HepG2 (cell line): ENCODE data around the gene PFKP. TPM values are rescaled to one million over a fixed set of nuclear protein-coding genes. Genes with fewer than 3 reads are reported as not detected.
A peak's percentile ranks its signal among the peaks of the same experiment; 100 is the strongest.

Source experiments
- E2F5 ChIP-seq: sonication (generic); formaldehyde crosslinking; conservative IDR thresholded peaks from 2 replicates; pipeline ENCODE4 v1.4.0; 2020; ENCODE audit warnings: missing genetic modification reagents
- ERF ChIP-seq: IDR thresholded peaks from 2 replicates; pipeline ENCODE4 v1.6.1; 2018; ENCODE audit warnings: missing biosample characterization, missing genetic modification reagents
- FOXM1 ChIP-seq: sonication (generic); formaldehyde crosslinking; IDR thresholded peaks from 2 replicates; pipeline ENCODE4 v1.5.0; 2020; ENCODE audit warnings: missing genetic modification reagents
- GTF2F1 ChIP-seq: fragments of 150-350 bp; IDR thresholded peaks from 2 replicates; pipeline ENCODE4 v1.6.1; 2014; ENCODE audit warnings: low read length
- HNRNPH1 ChIP-seq: fragments of 200-400 bp; formaldehyde crosslinking; optimal IDR thresholded peaks from 2 replicates; pipeline ENCODE3; 2017; ENCODE audit warnings: mild to moderate bottlenecking, low read depth, low read length
- HOMEZ ChIP-seq: IDR thresholded peaks from 2 replicates; pipeline ENCODE4 v1.6.1; 2016; ENCODE audit warnings: low read depth
- KLF11 ChIP-seq: IDR thresholded peaks from 2 replicates; pipeline ENCODE4 v1.6.1; 2016; ENCODE audit warnings: missing compliant biosample characterization
- MBD4 ChIP-seq: IDR thresholded peaks from 2 replicates; pipeline ENCODE4 v1.6.1; 2012; ENCODE audit warnings: low read length, inconsistent platforms, borderline replicate concordance
- ONECUT2 ChIP-seq: sonication (generic); formaldehyde crosslinking; IDR thresholded peaks from 2 replicates; pipeline ENCODE4 v1.4.0; 2020; ENCODE audit warnings: missing genetic modification reagents
- PTBP1 ChIP-seq: fragments of 200-400 bp; formaldehyde crosslinking; IDR thresholded peaks from 2 replicates; pipeline ENCODE4 v1.6.1; 2018; ENCODE audit warnings: low read length, low read depth; ENCODE audit not compliant: poor library complexity, severe bottlenecking
- TIGD3 ChIP-seq: sonication (generic); formaldehyde crosslinking; IDR thresholded peaks from 2 replicates; pipeline ENCODE4 v1.5.1; 2020; ENCODE audit warnings: mild to moderate bottlenecking, missing genetic modification reagents, borderline replicate concordance
- ZBED4 ChIP-seq: sonication (generic); formaldehyde crosslinking; IDR thresholded peaks from 2 replicates; pipeline ENCODE4 v1.4.0; 2020; ENCODE audit warnings: missing genetic modification reagents, borderline replicate concordance
- ZFP62 ChIP-seq: sonication (generic); formaldehyde crosslinking; IDR thresholded peaks from 2 replicates; pipeline ENCODE4 v1.4.0; 2020; ENCODE audit warnings: missing genetic modification reagents
- ZFYVE20 ChIP-seq: sonication (generic); formaldehyde crosslinking; IDR thresholded peaks from 2 replicates; pipeline ENCODE4 v1.8.0; 2023; ENCODE audit warnings: low read depth, mild to moderate bottlenecking, moderate library complexity, missing genetic modification reagents, borderline replicate concordance
- ZNF256 ChIP-seq: sonication (generic); formaldehyde crosslinking; conservative IDR thresholded peaks from 2 replicates; pipeline ENCODE4 v1.4.0; 2020; ENCODE audit warnings: missing genetic modification reagents
- ZNF281 ChIP-seq: sonication (generic); formaldehyde crosslinking; IDR thresholded peaks from 2 replicates; pipeline ENCODE4 v1.4.0; 2020; ENCODE audit warnings: missing genetic modification reagents, borderline replicate concordance
- ZNF44 ChIP-seq: sonication (generic); formaldehyde crosslinking; IDR thresholded peaks from 2 replicates; pipeline ENCODE4 v1.5.1; 2020; ENCODE audit warnings: mild to moderate bottlenecking, missing genetic modification reagents
- ZNF501 ChIP-seq: sonication (generic); formaldehyde crosslinking; IDR thresholded peaks from 2 replicates; pipeline ENCODE4 v1.5.1; 2020; ENCODE audit warnings: mild to moderate bottlenecking, moderate library complexity, missing genetic modification reagents
- ZNF510 ChIP-seq: sonication (generic); formaldehyde crosslinking; IDR thresholded peaks from 2 replicates; pipeline ENCODE4 v1.4.0; 2020; ENCODE audit warnings: low read depth, mild to moderate bottlenecking, missing genetic modification reagents
- ZNF782 ChIP-seq: sonication (generic); formaldehyde crosslinking; IDR thresholded peaks from 2 replicates; pipeline ENCODE4 v1.4.0; 2020; ENCODE audit warnings: missing genetic modification reagents, mild to moderate bottlenecking, borderline replicate concordance
- polyA plus RNA-seq, 8 experiments: library from polyadenylated mRNA; depleted of rRNA in 3 of 8; stranded (reverse) in 7 of 8; unstranded in 1 of 8; fragments of >200 nt; fragmentation: Illumina TruSeq in 4 of 8; extraction: Trizol in 4 of 8; gene quantifications; 2 replicates each; pipeline versions ENCODE4 v1.2.1 to v1.2.3, GENCODE V29; 2011 to 2016; ENCODE audit warnings: low read depth in 4 of 8, missing spikeins in 1 of 8, mixed read lengths in 1 of 8; ENCODE audit not compliant: insufficient read depth in 1 of 8
- total RNA-seq, 5 experiments: library from RNA; depleted of rRNA; stranded (reverse); fragments of >200 nt; fragmentation: Illumina TruSeq; extraction: Trizol; gene quantifications; 2 replicates each; pipeline ENCODE4 v1.2.3, GENCODE V29; 2016; ENCODE audit warnings: low read depth in 1 of 5

PFKP gene
- total and polyA plus RNA-seq, 2 of the 13 experiments (the other 11 are each of a cell fraction or from before 2014, with no cell fraction given): 0.80 to 2.4 TPM

- TF ChIP-seq ERF (CRISPR knock-in tag): peak; percentile 72; the same call in 1 of the 2 replicates
- TF ChIP-seq ZNF281: no peak
- TF ChIP-seq KLF11: no peak
- TF ChIP-seq GTF2F1: no peak
- no peak for TF ChIP-seq ZFYVE20 (CRISPR knock-in tag)
- TF ChIP-seq ZNF510 (CRISPR knock-in tag): no peak
- no peak for TF ChIP-seq PTBP1
- TF ChIP-seq HNRNPH1: no peak
- no peak for TF ChIP-seq ZNF44 (CRISPR knock-in tag)
- TF ChIP-seq HOMEZ (CRISPR knock-in tag): peak; percentile 52; the same call in 1 of the 2 replicates
- no peak for TF ChIP-seq MBD4
- TF ChIP-seq ZNF501 (CRISPR knock-in tag): peak; percentile 73
- peak; percentile 81 for TF ChIP-seq ZNF782 (CRISPR knock-in tag)
- no peak for TF ChIP-seq ZBED4 (CRISPR knock-in tag)
- no peak for TF ChIP-seq ZNF256 (CRISPR knock-in tag)
- TF ChIP-seq ZFP62: no peak
- no peak for TF ChIP-seq E2F5 (CRISPR knock-in tag)
- no peak for TF ChIP-seq FOXM1
- no peak for TF ChIP-seq TIGD3
- no peak for TF ChIP-seq ONECUT2 (CRISPR knock-in tag)
These were observed 105.3 kb downstream of the PFKP start, which contains the start of gene PITRM1 (continued) for GRCh38 chr10:3172446-3173170.
